ENCODE results near the gene NRL. TPM values are rescaled to one million over a fixed set of nuclear protein-coding genes. Genes with fewer than 3 reads are reported as not detected.

Gene NRL
- total RNA-seq, 1 experiment from 2014 or later: 2.3 TPM

DNA sequence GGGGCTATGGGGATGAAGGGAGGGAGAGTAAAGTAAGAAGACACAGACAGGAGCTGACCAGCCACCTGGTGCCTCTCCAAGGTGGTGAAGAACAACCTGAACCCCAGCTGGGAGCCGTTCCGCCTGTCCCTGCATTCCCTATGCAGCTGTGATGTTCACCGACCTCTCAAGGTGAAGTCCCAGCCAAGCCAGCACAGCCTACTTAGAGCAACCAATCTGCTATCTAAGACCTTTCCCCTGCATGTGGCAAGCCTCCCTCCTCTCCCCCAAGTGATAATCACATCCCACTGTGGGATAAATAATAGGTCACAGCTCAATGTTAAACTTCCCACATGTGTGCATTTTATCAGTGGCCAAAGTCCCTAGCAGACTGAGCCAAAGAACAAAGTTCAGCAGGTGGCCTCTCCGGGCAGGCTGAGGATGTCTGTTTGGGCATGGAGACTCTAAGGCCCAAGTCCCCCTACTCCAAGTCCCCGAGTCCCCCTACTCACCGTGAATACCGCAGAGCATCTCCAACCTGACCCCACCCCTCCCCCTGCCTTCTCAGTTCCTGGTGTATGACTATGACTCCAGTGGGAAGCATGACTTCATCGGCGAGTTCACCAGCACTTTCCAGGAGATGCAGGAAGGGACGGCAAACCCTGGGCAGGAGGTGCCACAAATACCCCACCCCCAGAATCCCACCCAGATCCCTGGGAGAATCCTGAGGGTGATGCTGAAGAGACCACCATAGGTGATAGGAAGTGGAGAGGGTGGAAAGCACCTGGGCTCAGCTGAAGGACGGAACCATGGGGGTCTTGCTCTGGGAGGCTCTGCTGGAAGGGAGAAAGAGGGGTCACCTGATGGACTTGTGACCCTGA lies 39.9 kb downstream of the NRL start:
- Histone ChIP-seq H4K20me1 (ENCODE audit: insufficient read depth) (no peaks in the 10 kb centered on the region), H3K36me3 (ENCODE audit: low read depth) (no peaks in the 10 kb centered on the region), H3K4me3 (no peak overlapping the region), H3K4me1 (replicated peaks; ENCODE audit: insufficient read depth) (no peaks in the 10 kb centered on the region), H3K9me2 (ENCODE audit: insufficient read depth) (no peaks in the 10 kb centered on the region), H3K27ac (no peak overlapping the region), H3F3A (ENCODE audit: insufficient read depth, low read depth) (no peaks in the 10 kb centered on the region), H3K79me2 (ENCODE audit: low read depth) (no peaks in the 10 kb centered on the region), H3K4me2 (no peak overlapping the region), H2AFZ (no peak overlapping the region), H3K27me3 (ENCODE audit: insufficient read depth, low read depth) (peaks cover 4% of the 10 kb centered on the region), H3K9me3 (ENCODE audit: insufficient read depth, low read depth) (no peaks in the 10 kb centered on the region)
- TF ChIP-seq, protein P1, sequence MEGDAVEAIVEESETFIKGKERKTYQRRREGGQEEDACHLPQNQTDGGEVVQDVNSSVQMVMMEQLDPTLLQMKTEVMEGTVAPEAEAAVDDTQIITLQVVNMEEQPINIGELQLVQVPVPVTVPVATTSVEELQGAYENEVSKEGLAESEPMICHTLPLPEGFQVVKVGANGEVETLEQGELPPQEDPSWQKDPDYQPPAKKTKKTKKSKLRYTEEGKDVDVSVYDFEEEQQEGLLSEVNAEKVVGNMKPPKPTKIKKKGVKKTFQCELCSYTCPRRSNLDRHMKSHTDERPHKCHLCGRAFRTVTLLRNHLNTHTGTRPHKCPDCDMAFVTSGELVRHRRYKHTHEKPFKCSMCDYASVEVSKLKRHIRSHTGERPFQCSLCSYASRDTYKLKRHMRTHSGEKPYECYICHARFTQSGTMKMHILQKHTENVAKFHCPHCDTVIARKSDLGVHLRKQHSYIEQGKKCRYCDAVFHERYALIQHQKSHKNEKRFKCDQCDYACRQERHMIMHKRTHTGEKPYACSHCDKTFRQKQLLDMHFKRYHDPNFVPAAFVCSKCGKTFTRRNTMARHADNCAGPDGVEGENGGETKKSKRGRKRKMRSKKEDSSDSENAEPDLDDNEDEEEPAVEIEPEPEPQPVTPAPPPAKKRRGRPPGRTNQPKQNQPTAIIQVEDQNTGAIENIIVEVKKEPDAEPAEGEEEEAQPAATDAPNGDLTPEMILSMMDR (conservative IDR thresholded peaks at IDR 0.05): no peak
- TF ChIP-seq EZH2 (IDR thresholded peaks at IDR 0.05; ENCODE audit: low read depth): no peak
- no peak for DNase-seq
- intact Hi-C loops (cut with micrococcal nuclease; ENCODE audit: unreplicated experiment): no loop called here
- CTCF ChIA-PET: no interaction called here
- POLR2A ChIA-PET (ENCODE audit: unreplicated experiment): no interaction called here
- BruUV-seq (replicated peaks): no TSS peak

DNA sequence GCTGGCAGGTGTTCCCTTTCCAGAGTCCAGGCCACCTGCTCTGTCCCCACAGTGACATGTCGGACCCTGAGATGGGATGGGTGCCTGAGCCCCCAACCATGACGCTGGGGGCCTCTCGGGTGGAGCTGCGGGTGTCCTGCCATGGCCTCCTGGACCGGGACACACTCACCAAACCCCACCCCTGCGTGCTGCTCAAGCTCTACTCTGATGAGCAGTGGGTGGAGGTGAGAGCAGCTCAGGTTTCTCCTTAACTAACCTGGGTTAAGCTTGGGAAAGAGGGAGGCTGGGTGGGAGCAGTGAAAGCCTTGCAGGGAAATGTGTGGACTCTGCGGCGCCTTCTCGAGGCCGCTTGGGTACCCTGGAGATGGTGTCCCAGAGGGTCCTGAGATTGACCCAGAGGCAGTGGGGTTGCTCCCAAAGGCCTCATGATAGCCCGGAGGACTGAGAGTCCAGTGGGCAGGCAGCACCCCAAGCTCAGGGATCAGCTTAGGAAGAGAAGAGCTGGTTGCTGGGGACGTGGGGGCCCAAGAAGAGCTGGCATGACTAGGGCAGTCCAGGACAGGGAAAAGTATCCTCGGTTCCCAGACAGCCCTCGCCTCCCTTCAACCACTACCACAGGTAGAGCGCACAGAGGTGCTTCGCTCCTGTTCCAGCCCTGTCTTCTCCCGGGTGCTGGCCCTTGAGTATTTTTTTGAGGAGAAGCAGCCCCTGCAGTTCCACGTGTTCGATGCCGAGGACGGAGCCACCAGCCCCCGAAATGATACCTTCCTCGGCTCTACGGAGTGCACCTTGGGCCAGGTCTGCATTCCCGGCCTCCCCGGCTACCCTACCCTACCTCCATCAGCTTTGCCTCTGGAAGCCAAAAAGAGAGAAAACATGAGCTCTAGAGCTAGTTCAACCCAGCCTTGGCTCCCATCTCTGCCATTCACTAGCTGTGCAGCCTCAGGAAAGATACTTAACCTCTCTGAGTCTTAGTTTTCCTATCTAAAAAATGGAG lies 41.6 kb downstream of the NRL start:
- POLR2A ChIA-PET (ENCODE audit: unreplicated experiment): no interaction called here
- intact Hi-C loops (cut with micrococcal nuclease; ENCODE audit: unreplicated experiment): no loop called here
- no peak for TF ChIP-seq EZH2 (IDR thresholded peaks at IDR 0.05; ENCODE audit: low read depth)
- TF ChIP-seq, protein P1 (conservative IDR thresholded peaks at IDR 0.05): no peak

DNA sequence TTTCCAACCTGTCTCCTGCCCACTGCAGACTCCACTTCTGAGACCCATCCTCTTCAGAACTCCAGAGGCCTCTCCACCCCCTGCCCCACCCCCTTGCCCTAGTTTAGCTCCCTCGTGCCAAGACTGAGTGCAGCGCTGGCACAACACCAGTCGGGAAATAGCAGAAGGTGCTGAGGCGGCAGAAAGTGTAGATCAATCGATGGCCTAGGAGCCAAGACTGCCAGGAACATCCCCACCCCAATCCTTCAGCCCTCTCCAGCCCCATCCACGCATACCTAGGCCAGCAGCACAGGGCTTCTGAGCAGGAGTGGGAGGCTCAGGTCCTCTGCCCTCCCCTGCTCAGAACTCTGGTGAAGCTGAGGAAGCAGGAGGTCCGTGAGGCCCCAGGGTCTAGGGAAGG lies 42.3 kb downstream of the NRL start:
- H3K4me1 ChIP-seq (replicated peaks; ENCODE audit: insufficient read depth): no peaks in the 10 kb centered on the region
- H3F3A ChIP-seq (ENCODE audit: insufficient read depth, low read depth): no peaks in the 10 kb centered on the region
- H3K27ac ChIP-seq: no peak overlapping the region
- intact Hi-C loops (cut with micrococcal nuclease; ENCODE audit: unreplicated experiment): no loop called here
- H3K27me3 ChIP-seq (ENCODE audit: insufficient read depth, low read depth): peaks cover 13% of the 10 kb centered on the region
- CTCF ChIA-PET: no interaction called here
- H3K79me2 ChIP-seq (ENCODE audit: low read depth): no peaks in the 10 kb centered on the region
- H4K20me1 ChIP-seq (ENCODE audit: insufficient read depth): no peaks in the 10 kb centered on the region
- no peaks in the 10 kb centered on the region for H3K9me2 ChIP-seq (ENCODE audit: insufficient read depth)
- H2AFZ ChIP-seq: no peak overlapping the region
- H3K9me3 ChIP-seq (ENCODE audit: insufficient read depth, low read depth): no peaks in the 10 kb centered on the region
- POLR2A ChIA-PET (ENCODE audit: unreplicated experiment): no interaction called here
- H3K4me3 ChIP-seq: no peak overlapping the region
- no peak for TF ChIP-seq EZH2 (IDR thresholded peaks at IDR 0.05; ENCODE audit: low read depth)
- TF ChIP-seq, protein P1 (conservative IDR thresholded peaks at IDR 0.05): no peak
- H3K36me3 ChIP-seq (ENCODE audit: low read depth): no peaks in the 10 kb centered on the region
- H3K4me2 ChIP-seq: no peak overlapping the region
- BruUV-seq (replicated peaks): no TSS peak
- no peak for DNase-seq

More for the DNA sequence above, 41.6 kb downstream of the NRL start:
- Histone ChIP-seq H3K4me1 (replicated peaks; ENCODE audit: insufficient read depth) (no peaks in the 10 kb centered on the region), H2AFZ (no peak overlapping the region), H4K20me1 (ENCODE audit: insufficient read depth) (no peaks in the 10 kb centered on the region), H3K4me2 (no peak overlapping the region), H3K36me3 (ENCODE audit: low read depth) (no peaks in the 10 kb centered on the region), H3K27ac (no peak overlapping the region), H3K27me3 (ENCODE audit: insufficient read depth, low read depth) (peaks cover 9% of the 10 kb centered on the region), H3K9me3 (ENCODE audit: insufficient read depth, low read depth) (no peaks in the 10 kb centered on the region), H3K9me2 (ENCODE audit: insufficient read depth) (no peaks in the 10 kb centered on the region), H3K79me2 (ENCODE audit: low read depth) (no peaks in the 10 kb centered on the region), H3F3A (ENCODE audit: insufficient read depth, low read depth) (no peaks in the 10 kb centered on the region), H3K4me3 (no peak overlapping the region)
- no peak for DNase-seq
- no TSS peak for BruUV-seq (replicated peaks)
- CTCF ChIA-PET: no interaction called here

Data from PC-9 (cell line).